HepG2 (cell line): ENCODE measurements around the gene POLN. TPM values are rescaled to one million over a fixed set of nuclear protein-coding genes. Genes with fewer than 3 reads are reported as not detected.

Experiments
- CHCHD3 ChIP-seq: sonication (generic); formaldehyde crosslinking; IDR thresholded peaks from 2 replicates; pipeline ENCODE4 v1.8.0; 2022; ENCODE audit warnings: mild to moderate bottlenecking, missing genetic modification reagents, moderate library complexity
- ELF3 ChIP-seq: IDR thresholded peaks from 2 replicates; pipeline ENCODE4 v1.6.1; 2016; ENCODE audit warnings: missing genetic modification reagents, missing compliant biosample characterization
- FOSL2 ChIP-seq: sonication (generic); formaldehyde crosslinking; IDR thresholded peaks from 2 replicates; pipeline ENCODE4 v1.4.0; 2020; ENCODE audit warnings: missing genetic modification reagents
- GTF2F1 ChIP-seq: fragments of 150-350 bp; IDR thresholded peaks from 2 replicates; pipeline ENCODE4 v1.6.1; 2014; ENCODE audit warnings: low read length
- HINFP ChIP-seq: sonication (generic); formaldehyde crosslinking; IDR thresholded peaks from 2 replicates; pipeline ENCODE4 v1.4.0; 2020; ENCODE audit warnings: low read depth, mild to moderate bottlenecking, missing genetic modification reagents
- MAFF ChIP-seq: IDR thresholded peaks from 2 replicates; pipeline ENCODE4 v1.6.1; 2011; ENCODE audit warnings: low read depth, low read length, improper control_type of control experiment
- MED13 ChIP-seq: sonication (generic); formaldehyde crosslinking; IDR thresholded peaks from 2 replicates; pipeline ENCODE4 v1.5.0; 2020; ENCODE audit warnings: missing genetic modification reagents
- MEIS1 ChIP-seq: sonication (generic); formaldehyde crosslinking; IDR thresholded peaks from 2 replicates; pipeline ENCODE4 v1.9.0; 2021; ENCODE audit warnings: mild to moderate bottlenecking, missing genetic modification reagents, moderate library complexity, borderline replicate concordance
- PCBP2 ChIP-seq: fragments of 200-400 bp; formaldehyde crosslinking; optimal IDR thresholded peaks from 2 replicates; pipeline ENCODE3; 2018; ENCODE audit warnings: low read length, low read depth; ENCODE audit not compliant: poor library complexity, severe bottlenecking
- REPIN1 ChIP-seq: sonication (generic); formaldehyde crosslinking; IDR thresholded peaks from 2 replicates; pipeline ENCODE4 v1.8.0; 2022; ENCODE audit warnings: missing genetic modification reagents, low read depth, mild to moderate bottlenecking, borderline replicate concordance
- RXRB ChIP-seq: IDR thresholded peaks from 2 replicates; pipeline ENCODE4 v1.6.1; 2016; ENCODE audit warnings: borderline replicate concordance, missing genetic modification reagents, missing compliant biosample characterization
- SAP130 ChIP-seq: IDR thresholded peaks from 2 replicates; pipeline ENCODE4 v1.6.1; 2016; ENCODE audit warnings: low read depth
- SMAD9 ChIP-seq: sonication (generic); formaldehyde crosslinking; IDR thresholded peaks from 2 replicates; pipeline ENCODE4 v1.5.1; 2020; ENCODE audit warnings: mild to moderate bottlenecking, missing genetic modification reagents
- SMC3 ChIP-seq: IDR thresholded peaks from 2 replicates; pipeline ENCODE4 v1.6.1; 2011; ENCODE audit warnings: low read length, improper control_type of control experiment
- SRSF1 ChIP-seq: fragments of 200-400 bp; formaldehyde crosslinking; optimal IDR thresholded peaks from 2 replicates; pipeline ENCODE3; 2017; ENCODE audit warnings: mild to moderate bottlenecking, low read depth, low read length, moderate library complexity
- STAT5B ChIP-seq: sonication (generic); formaldehyde crosslinking; IDR thresholded peaks from 2 replicates; pipeline ENCODE4 v1.4.0; 2020; ENCODE audit warnings: missing genetic modification reagents
- THAP11 ChIP-seq: IDR thresholded peaks from 2 replicates; pipeline ENCODE4 v1.6.1; 2016; ENCODE audit warnings: missing biosample characterization, missing genetic modification reagents
- TOE1 ChIP-seq: sonication (generic); formaldehyde crosslinking; IDR thresholded peaks from 2 replicates; pipeline ENCODE4 v1.4.0; 2020; ENCODE audit warnings: mild to moderate bottlenecking, missing genetic modification reagents
- ZBTB46 ChIP-seq: sonication (generic); formaldehyde crosslinking; IDR thresholded peaks from 2 replicates; pipeline ENCODE4 v1.4.0; 2020; ENCODE audit warnings: mild to moderate bottlenecking, missing genetic modification reagents, borderline replicate concordance
- ZNF317 ChIP-seq: sonication (generic); formaldehyde crosslinking; IDR thresholded peaks from 2 replicates; pipeline ENCODE4 v1.5.0; 2020; ENCODE audit warnings: mild to moderate bottlenecking, missing genetic modification reagents
- ZNF431 ChIP-seq: sonication (generic); formaldehyde crosslinking; IDR thresholded peaks from 2 replicates; pipeline ENCODE4 v1.9.0; 2022; ENCODE audit warnings: missing genetic modification reagents, low read depth, mild to moderate bottlenecking, borderline replicate concordance
- ZNF460 ChIP-seq: sonication (generic); formaldehyde crosslinking; IDR thresholded peaks from 2 replicates; pipeline ENCODE4 v1.5.1; 2020; ENCODE audit warnings: missing genetic modification reagents, mild to moderate bottlenecking, borderline replicate concordance
- ZNF546 ChIP-seq: sonication (generic); formaldehyde crosslinking; conservative IDR thresholded peaks from 2 replicates; pipeline ENCODE4 v1.8.1; 2023; ENCODE audit warnings: mild to moderate bottlenecking, missing genetic modification reagents
- ZNF576 ChIP-seq: sonication (generic); formaldehyde crosslinking; IDR thresholded peaks from 2 replicates; pipeline ENCODE4 v1.4.0; 2020; ENCODE audit warnings: mild to moderate bottlenecking, missing genetic modification reagents
- ZNF589 ChIP-seq: sonication (generic); formaldehyde crosslinking; conservative IDR thresholded peaks from 2 replicates; pipeline ENCODE4 v1.8.0; 2022; ENCODE audit warnings: mild to moderate bottlenecking, moderate library complexity, missing genetic modification reagents
- ZNF597 ChIP-seq: sonication (generic); formaldehyde crosslinking; IDR thresholded peaks from 2 replicates; pipeline ENCODE4 v1.5.0; 2020; ENCODE audit warnings: missing genetic modification reagents
- ZSCAN12 ChIP-seq: sonication (generic); formaldehyde crosslinking; IDR thresholded peaks from 2 replicates; pipeline ENCODE4 v1.9.0; 2021; ENCODE audit warnings: mild to moderate bottlenecking, missing genetic modification reagents
- ZSCAN20 ChIP-seq: sonication (generic); formaldehyde crosslinking; IDR thresholded peaks from 2 replicates; pipeline ENCODE4 v1.4.0; 2020; ENCODE audit warnings: missing genetic modification reagents, mild to moderate bottlenecking, borderline replicate concordance
- polyA plus RNA-seq, 8 experiments: library from polyadenylated mRNA; depleted of rRNA in 3 of 8; stranded (reverse) in 7 of 8; unstranded in 1 of 8; fragments of >200 nt; fragmentation: Illumina TruSeq in 4 of 8; extraction: Trizol in 4 of 8; gene quantifications; 2 replicates each; pipeline versions ENCODE4 v1.2.1 to v1.2.3, GENCODE V29; 2011 to 2016; ENCODE audit warnings: low read depth in 4 of 8, missing spikeins in 1 of 8, mixed read lengths in 1 of 8; ENCODE audit not compliant: insufficient read depth in 1 of 8
- total RNA-seq, 5 experiments: library from RNA; depleted of rRNA; stranded (reverse); fragments of >200 nt; fragmentation: Illumina TruSeq; extraction: Trizol; gene quantifications; 2 replicates each; pipeline ENCODE4 v1.2.3, GENCODE V29; 2016; ENCODE audit warnings: low read depth in 1 of 5

The POLN gene
- total and polyA plus RNA-seq, 2 of the 13 experiments (the other 11 are each of a cell fraction or from before 2014, with no cell fraction given): 0.93 to 1.5 TPM

- TF ChIP-seq ZNF589 (CRISPR knock-in tag) (0 out of 2 replicates have a peak, but pooled peaks have one; percentile 45), MAFF (peak; percentile 17; the same call in 1 of the 2 replicates), ZNF431 (CRISPR knock-in tag) (no peak), SAP130 (CRISPR knock-in tag) (0 out of 2 replicates have a peak, but pooled peaks have one; percentile 24), ZNF317 (no peak), ZNF597 (no peak), ZNF460 (CRISPR knock-in tag) (no peak), ZBTB46 (CRISPR knock-in tag) (no peak), TOE1 (no peak), THAP11 (CRISPR knock-in tag) (peak; percentile 53; the same call in 1 of the 2 replicates), RXRB (CRISPR knock-in tag) (no peak), GTF2F1 (no peak), ZNF576 (CRISPR knock-in tag) (no peak), FOSL2 (CRISPR knock-in tag) (0 out of 2 replicates have a peak, but pooled peaks have one; percentile 30), PCBP2 (no peak), STAT5B (CRISPR knock-in tag) (no peak), ZSCAN12 (CRISPR knock-in tag) (no peak), HINFP (CRISPR knock-in tag) (no peak), ZSCAN20 (CRISPR knock-in tag) (no peak), REPIN1 (CRISPR knock-in tag) (no peak), SRSF1 (no peak), SMC3 (peak; percentile 88), MED13 (CRISPR knock-in tag) (no peak), SMAD9 (CRISPR knock-in tag) (no peak), ZNF546 (no peak), ELF3 (no peak), MEIS1 (CRISPR knock-in tag) (no peak), CHCHD3 (no peak)
Measured at GRCh38 chr4:2220016-2220630, 21.8 kb downstream of the POLN start (continued).
